ENCODE measurements around the gene SRGAP1.

- TF ChIP-seq CTCF (IDR thresholded peaks at IDR 0.05) (no peak), SIN3A (IDR thresholded peaks at IDR 0.05; ENCODE audit: borderline replicate concordance, insufficient read depth, low read depth, low read length) (no peak), REST (IDR thresholded peaks at IDR 0.05; ENCODE audit: insufficient read depth in 1 of 2, low read depth in 2 of 2, low read length in 1 of 2) (no peak), POLR2AphosphoS5 (IDR thresholded peaks at IDR 0.05; ENCODE audit: low read depth, low read length) (no peak), TCF7L2 (IDR thresholded peaks at IDR 0.05; ENCODE audit: low read depth, low read length) (no peak)
These were observed 53.4 kb downstream of the SRGAP1 start for GRCh38 chr12:63897931-63898330.
